ENCODE results near the gene SLC7A10. TPM values are rescaled to one million over a fixed set of nuclear protein-coding genes. Genes with fewer than 3 reads are reported as not detected.

Gene SLC7A10
- total and polyA plus RNA-seq, 2 donors from 2014 or later = 0.41 TPM; not detected in 1

DNA sequence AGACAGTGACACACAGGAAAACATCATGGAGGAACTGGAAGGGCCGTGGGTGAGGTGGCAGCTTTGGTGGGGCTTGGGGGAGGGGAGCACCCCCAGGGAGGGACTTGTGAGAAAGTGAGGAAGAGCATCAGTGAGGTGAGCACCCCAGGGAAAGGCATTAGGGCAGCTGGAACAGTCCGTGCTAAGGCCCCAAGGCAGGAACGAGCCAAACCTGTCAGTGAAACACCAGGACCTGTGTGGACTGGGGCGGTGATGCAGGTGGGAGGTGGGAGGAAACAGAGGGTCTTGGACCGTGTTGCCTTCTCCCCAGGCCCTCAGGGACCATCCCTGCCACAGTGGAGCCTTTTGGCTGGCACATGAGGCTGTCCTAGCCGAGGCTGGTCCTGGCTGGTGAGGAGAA is 17.3 kb upstream of the SLC7A10 start:
- DNase-seq (peak in 1 of 5 donors; percentile 69), FAIRE-seq (no peak)
- H3K27me3 ChIP-seq (ENCODE audit: control insufficient read depth, insufficient read depth, low read length) = no peaks in the 10 kb centered on the region
- intact Hi-C loops (cut with DNase I) = no loop called here
- TF ChIP-seq CTCF (IDR thresholded peaks at IDR 0.05; ENCODE audit: borderline replicate concordance, extremely low read depth, insufficient read depth) = no peak
- no peaks in the 10 kb centered on the region for H3K36me3 ChIP-seq (ENCODE audit: control insufficient read depth in 2 of 3, insufficient read depth in 3 of 3, low read length in 3 of 3)
- H3K4me3 ChIP-seq (ENCODE audit: low read length in 3 of 3) = no peak overlapping the region
- no peaks in the 10 kb centered on the region for H3K4me1 ChIP-seq (ENCODE audit: control insufficient read depth in 2 of 3, insufficient read depth in 2 of 3, low read depth in 1 of 3, low read length in 3 of 3)
- no peak overlapping the region for H3K9ac ChIP-seq (ENCODE audit: low read length in 3 of 3)
- H3K27ac ChIP-seq (ENCODE audit: low read depth in 2 of 2, low read length in 2 of 2) = no peak overlapping the region
- peaks cover 0 to 7% (median 0%) of the 10 kb centered on the region in 3 donors for H3K9me3 ChIP-seq (ENCODE audit: control insufficient read depth in 2 of 3, insufficient read depth in 1 of 3, low read length in 3 of 3)

- Histone ChIP-seq H3K4me3 (ENCODE audit: low read length in 3 of 3) (no peak overlapping the region), H3K9me3 (ENCODE audit: control insufficient read depth in 2 of 3, insufficient read depth in 1 of 3, low read length in 3 of 3) (peaks cover 0 to 7% (median 0%) of the 10 kb centered on the region in 3 donors), H3K27ac (ENCODE audit: low read depth in 2 of 2, low read length in 2 of 2) (no peak overlapping the region), H3K27me3 (ENCODE audit: control insufficient read depth, insufficient read depth, low read length) (no peaks in the 10 kb centered on the region), H3K4me1 (ENCODE audit: control insufficient read depth in 2 of 3, insufficient read depth in 2 of 3, low read depth in 1 of 3, low read length in 3 of 3) (no peaks in the 10 kb centered on the region), H3K36me3 (ENCODE audit: control insufficient read depth in 2 of 3, insufficient read depth in 3 of 3, low read length in 3 of 3) (no peaks in the 10 kb centered on the region), H3K9ac (ENCODE audit: low read length in 3 of 3) (no peak overlapping the region)
- intact Hi-C loops (cut with DNase I) = no loop called here
- no peak for DNase-seq
- no peak for FAIRE-seq
- TF ChIP-seq CTCF (IDR thresholded peaks at IDR 0.05; ENCODE audit: borderline replicate concordance, extremely low read depth, insufficient read depth) = no peak
Observed at GRCh38 chr19:33242131-33242530, 16.5 kb upstream of the SLC7A10 start.

DNA sequence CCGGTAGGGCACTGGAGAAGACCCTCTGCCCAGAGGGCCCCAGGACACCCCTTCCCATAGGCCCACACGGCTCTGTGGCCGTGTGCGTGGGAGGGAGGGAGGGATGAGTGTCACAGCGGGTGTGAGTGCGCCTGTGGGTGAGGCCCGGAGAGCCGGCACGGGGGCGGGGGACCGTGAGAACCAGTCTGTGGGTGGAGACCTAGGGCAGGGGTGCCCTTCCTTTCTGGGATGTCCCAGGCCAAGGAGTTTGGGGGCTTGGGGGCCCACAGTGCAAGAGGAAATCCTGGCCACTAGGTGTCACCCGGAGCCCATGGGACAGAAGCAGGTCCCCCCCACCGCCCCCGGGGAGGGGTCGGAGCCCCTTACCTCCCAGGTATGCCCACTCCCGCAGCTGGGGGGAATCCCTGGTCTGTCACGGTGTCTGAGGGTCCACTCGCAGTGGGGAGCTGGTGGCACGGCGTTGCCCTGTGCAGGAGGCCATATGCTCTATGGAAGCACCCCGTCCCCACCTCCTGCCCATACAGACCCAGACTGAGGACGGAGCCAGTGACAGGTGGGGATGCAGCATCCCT is 16.0 kb upstream of the SLC7A10 start:
- Histone ChIP-seq H3K27ac (ENCODE audit: low read depth in 2 of 2, low read length in 2 of 2) (no peak overlapping the region), H3K36me3 (ENCODE audit: control insufficient read depth in 2 of 3, insufficient read depth in 3 of 3, low read length in 3 of 3) (no peaks in the 10 kb centered on the region), H3K4me3 (ENCODE audit: low read length in 3 of 3) (no peak overlapping the region), H3K4me1 (ENCODE audit: control insufficient read depth in 2 of 3, insufficient read depth in 2 of 3, low read depth in 1 of 3, low read length in 3 of 3) (no peaks in the 10 kb centered on the region), H3K9me3 (ENCODE audit: control insufficient read depth in 2 of 3, insufficient read depth in 1 of 3, low read length in 3 of 3) (peaks cover 0 to 7% (median 0%) of the 10 kb centered on the region in 3 donors), H3K27me3 (ENCODE audit: control insufficient read depth, insufficient read depth, low read length) (no peaks in the 10 kb centered on the region), H3K9ac (ENCODE audit: low read length in 3 of 3) (no peak overlapping the region)
- DNase-seq (peak in 2 of 5 donors; percentile 21 to 73), FAIRE-seq (no peak)
- peak; percentile 57 for TF ChIP-seq CTCF (IDR thresholded peaks at IDR 0.05; ENCODE audit: borderline replicate concordance, extremely low read depth, insufficient read depth)
- intact Hi-C loops (cut with DNase I) = no loop called here

- Histone ChIP-seq H3K27me3 (ENCODE audit: control insufficient read depth, insufficient read depth, low read length) (no peaks in the 10 kb centered on the region), H3K9me3 (ENCODE audit: control insufficient read depth in 2 of 3, insufficient read depth in 1 of 3, low read length in 3 of 3) (peaks cover 0 to 6% (median 0%) of the 10 kb centered on the region in 3 donors), H3K4me3 (ENCODE audit: low read length in 3 of 3) (no peak overlapping the region), H3K4me1 (ENCODE audit: control insufficient read depth in 2 of 3, insufficient read depth in 2 of 3, low read depth in 1 of 3, low read length in 3 of 3) (no peaks in the 10 kb centered on the region), H3K27ac (ENCODE audit: low read depth in 2 of 2, low read length in 2 of 2) (no peak overlapping the region), H3K36me3 (ENCODE audit: control insufficient read depth in 2 of 3, insufficient read depth in 3 of 3, low read length in 3 of 3) (no peaks in the 10 kb centered on the region), H3K9ac (ENCODE audit: low read length in 3 of 3) (no peak overlapping the region)
- FAIRE-seq (no peak), DNase-seq (peak in 1 of 5 donors; percentile 60)
- intact Hi-C loops (cut with DNase I) = no loop called here
- no peak for TF ChIP-seq CTCF (IDR thresholded peaks at IDR 0.05; ENCODE audit: borderline replicate concordance, extremely low read depth, insufficient read depth)
Observed at GRCh38 chr19:33241091-33241529, 15.5 kb upstream of the SLC7A10 start.
